Mesendoderm (in vitro differentiated cells): ENCODE data around the gene PTGFRN.

Source experiments
- DNase-seq: peaks from one replicate; pipeline ENCODE4 v3.0.0; 2013
- H2AK5ac ChIP-seq: 2 replicates; pipeline ENCODE4 v1.6.1; 2013; ENCODE audit warnings: low read length, inconsistent platforms
- H2BK120ac ChIP-seq: 2 replicates; pipeline ENCODE4 v1.6.1; 2013; ENCODE audit warnings: low read depth, mild to moderate bottlenecking, low read length, moderate library complexity, mixed read lengths
- H2BK15ac ChIP-seq: replicated peaks from 2 replicates; pipeline ENCODE4 v1.6.1; 2013; ENCODE audit warnings: low read depth, mild to moderate bottlenecking, moderate library complexity
- H2BK5ac ChIP-seq: 2 replicates; pipeline ENCODE4 v1.6.1; 2013; ENCODE audit warnings: low read length, inconsistent platforms
- H3K18ac ChIP-seq: 2 replicates; pipeline ENCODE4 v1.6.1; 2013; ENCODE audit warnings: mild to moderate bottlenecking, low read length, mixed read lengths
- H3K23ac ChIP-seq: one replicate; pipeline ENCODE4 v1.6.1; 2013; ENCODE audit warnings: low read length
- H3K27ac ChIP-seq: 2 replicates; pipeline ENCODE4 v1.5.1; 2013; ENCODE audit warnings: low read depth, mild to moderate bottlenecking, inconsistent platforms, low read length, moderate library complexity
- H3K27me3 ChIP-seq: 2 replicates; pipeline ENCODE4 v1.6.1; 2013; ENCODE audit warnings: low read length, control low read depth, mild to moderate bottlenecking, inconsistent platforms; ENCODE audit not compliant: insufficient read depth, poor library complexity
- H3K36me3 ChIP-seq: 2 replicates; pipeline ENCODE4 v1.6.1; 2013; ENCODE audit warnings: low read length, inconsistent platforms; ENCODE audit not compliant: control insufficient read depth, insufficient read depth
- H3K4ac ChIP-seq: one replicate; pipeline ENCODE4 v1.6.1; 2013; ENCODE audit warnings: low read depth, mild to moderate bottlenecking, low read length, moderate library complexity
- H3K4me1 ChIP-seq: 2 replicates; pipeline ENCODE4 v1.6.1; 2013; ENCODE audit warnings: low read depth, low read length, inconsistent platforms; ENCODE audit not compliant: control insufficient read depth
- H3K4me2 ChIP-seq: 2 replicates; pipeline ENCODE4 v1.6.1; 2013; ENCODE audit warnings: low read length
- H3K4me3 ChIP-seq: 2 replicates; pipeline ENCODE4 v1.5.1; 2013; ENCODE audit warnings: mild to moderate bottlenecking, low read length
- H3K56ac ChIP-seq: one replicate; pipeline ENCODE4 v1.6.1; 2013; ENCODE audit warnings: low read length
- H3K79me1 ChIP-seq: 2 replicates; pipeline ENCODE4 v1.6.1; 2013; ENCODE audit warnings: low read length, inconsistent platforms
- H3K79me2 ChIP-seq: 2 replicates; pipeline ENCODE4 v1.6.1; 2013; ENCODE audit warnings: mild to moderate bottlenecking, low read length; ENCODE audit not compliant: control insufficient read depth, insufficient read depth
- H3K9ac ChIP-seq: 2 replicates; pipeline ENCODE4 v1.6.1; 2013; ENCODE audit warnings: low read length, inconsistent platforms
- H4K5ac ChIP-seq: one replicate; pipeline ENCODE4 v1.6.1; 2013; ENCODE audit warnings: low read length
- H4K8ac ChIP-seq: one replicate; pipeline ENCODE4 v1.6.1; 2013; ENCODE audit warnings: low read depth, mild to moderate bottlenecking, control low read depth, low read length, moderate library complexity
- WGBS: extraction: QIAGEN DNeasy Blood & Tissue Kit; methylation state at CpG from one replicate; pipeline ENCODE4 v1.1.7; 2013; ENCODE audit warnings: low lambda C conversion rate, missing lambda C conversion rate; ENCODE audit not compliant: insufficient coverage; ENCODE audit errors: extremely low coverage; 5-methylcytosine and 5-hydroxymethylcytosine counted together

Gene PTGFRN

DNA sequence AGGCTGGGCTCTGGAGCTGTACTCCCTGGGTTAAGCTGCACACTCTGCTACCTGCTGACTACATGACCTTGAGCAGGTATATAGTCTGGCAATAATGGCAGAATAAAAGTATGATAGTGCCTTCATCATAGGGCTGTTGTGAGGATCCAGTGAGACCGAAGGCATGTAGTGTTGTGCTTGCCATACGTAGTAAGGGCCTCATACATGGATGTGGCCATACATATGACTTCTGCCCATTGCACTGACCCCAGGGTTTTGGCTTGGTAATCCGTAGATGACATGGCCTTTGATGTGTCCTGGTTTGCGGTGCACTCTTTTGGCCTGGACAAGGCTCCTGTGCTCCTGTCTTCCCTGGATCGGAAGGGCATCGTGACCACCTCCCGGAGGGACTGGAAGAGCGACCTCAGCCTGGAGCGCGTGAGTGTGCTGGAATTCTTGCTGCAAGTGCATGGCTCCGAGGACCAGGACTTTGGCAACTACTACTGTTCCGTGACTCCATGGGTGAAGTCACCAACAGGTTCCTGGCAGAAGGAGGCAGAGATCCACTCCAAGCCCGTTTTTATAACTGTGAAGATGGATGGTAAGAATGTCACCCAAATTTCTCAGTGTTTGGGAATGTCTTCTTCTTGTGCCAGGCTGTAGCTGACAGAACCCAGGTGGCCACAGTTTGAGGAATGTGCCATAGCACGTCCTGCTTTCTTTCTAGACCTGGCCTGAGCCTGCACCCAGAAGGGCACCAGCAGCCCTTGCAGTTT lies 74.9 kb downstream of the PTGFRN start:
- no peak overlapping the region for H2BK5ac ChIP-seq
- H2AK5ac ChIP-seq: no peak overlapping the region
- H4K5ac ChIP-seq: no peak overlapping the region
- no peak overlapping the region for H4K8ac ChIP-seq
- DNase-seq: no peak
- no peaks in the 10 kb centered on the region for H3K27me3 ChIP-seq
- no peaks in the 10 kb centered on the region for H3K79me1 ChIP-seq
- H3K79me2 ChIP-seq: no peaks in the 10 kb centered on the region
- no peak overlapping the region for H3K56ac ChIP-seq
- H3K9ac ChIP-seq: no peak overlapping the region
- H3K36me3 ChIP-seq: no peaks in the 10 kb centered on the region
- no peak overlapping the region for H2BK120ac ChIP-seq
- no peak overlapping the region for H3K4me3 ChIP-seq
- H3K27ac ChIP-seq: no peak overlapping the region
- H3K4me2 ChIP-seq: no peak overlapping the region
- H3K23ac ChIP-seq: no peak overlapping the region
- H3K18ac ChIP-seq: no peak overlapping the region
- H3K4ac ChIP-seq: no peak overlapping the region
- no peaks in the 10 kb centered on the region for H3K4me1 ChIP-seq
- H2BK15ac ChIP-seq: no peak overlapping the region
- no CpG with 5 or more reads among the region's 14 CpGs for WGBS

DNA sequence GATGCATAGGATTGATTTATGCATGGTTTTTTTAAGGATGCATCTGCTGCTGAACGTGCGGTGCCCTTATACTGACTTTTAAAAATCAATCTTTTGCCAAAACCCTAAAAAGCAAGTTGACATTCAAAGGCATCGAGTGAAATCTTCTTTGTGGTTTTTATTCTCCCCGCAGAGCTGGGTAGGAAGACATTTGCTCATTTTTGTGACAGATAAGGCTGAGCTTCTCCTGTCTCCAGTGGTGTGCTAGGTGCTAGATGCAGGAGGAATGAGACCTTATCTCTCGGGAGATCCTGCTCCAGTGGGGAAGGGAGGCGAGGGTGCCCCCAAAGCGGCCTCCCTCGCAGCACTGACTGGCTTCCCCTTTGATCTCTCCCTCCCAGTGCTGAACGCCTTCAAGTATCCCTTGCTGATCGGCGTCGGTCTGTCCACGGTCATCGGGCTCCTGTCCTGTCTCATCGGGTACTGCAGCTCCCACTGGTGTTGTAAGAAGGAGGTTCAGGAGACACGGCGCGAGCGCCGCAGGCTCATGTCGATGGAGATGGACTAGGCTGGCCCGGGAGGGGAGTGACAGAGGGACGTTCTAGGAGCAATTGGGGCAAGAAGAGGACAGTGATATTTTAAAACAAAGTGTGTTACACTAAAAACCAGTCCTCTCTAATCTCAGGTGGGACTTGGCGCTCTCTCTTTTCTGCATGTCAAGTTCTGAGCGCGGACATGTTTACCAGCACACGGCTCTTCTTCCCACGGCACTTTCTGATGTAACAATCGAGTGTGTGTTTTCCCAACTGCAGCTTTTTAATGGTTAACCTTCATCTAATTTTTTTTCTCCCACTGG lies 76.9 kb downstream of the PTGFRN start:
- no peak overlapping the region for H3K9ac ChIP-seq
- no peak overlapping the region for H4K8ac ChIP-seq
- H4K5ac ChIP-seq: no peak overlapping the region
- no peaks in the 10 kb centered on the region for H3K79me1 ChIP-seq
- no peak overlapping the region for H3K18ac ChIP-seq
- H3K4me1 ChIP-seq: peaks cover 2% of the 10 kb centered on the region
- H3K4ac ChIP-seq: no peak overlapping the region
- no peak for DNase-seq
- H3K27me3 ChIP-seq: no peaks in the 10 kb centered on the region
- H2AK5ac ChIP-seq: no peak overlapping the region
- no peak overlapping the region for H2BK15ac ChIP-seq
- H3K4me3 ChIP-seq: no peak overlapping the region
- no CpG with 5 or more reads among the region's 29 CpGs for WGBS
- no peak overlapping the region for H2BK5ac ChIP-seq
- H2BK120ac ChIP-seq: no peak overlapping the region
- H3K27ac ChIP-seq: no peak overlapping the region
- no peaks in the 10 kb centered on the region for H3K36me3 ChIP-seq
- no peak overlapping the region for H3K23ac ChIP-seq
- H3K56ac ChIP-seq: no peak overlapping the region
- H3K4me2 ChIP-seq: no peak overlapping the region
- H3K79me2 ChIP-seq: no peaks in the 10 kb centered on the region

DNA sequence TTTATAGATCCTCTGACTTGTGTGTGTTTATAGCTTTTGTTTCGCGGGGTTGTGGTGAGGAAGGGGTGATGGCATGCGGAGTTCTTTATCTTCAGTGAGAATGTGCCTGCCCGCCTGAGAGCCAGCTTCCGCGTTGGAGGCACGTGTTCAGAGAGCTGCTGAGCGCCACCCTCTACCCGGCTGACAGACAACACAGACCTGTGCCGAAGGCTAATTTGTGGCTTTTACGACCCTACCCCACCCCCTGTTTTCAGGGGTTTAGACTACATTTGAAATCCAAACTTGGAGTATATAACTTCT lies 77.5 kb downstream of the PTGFRN start:
- Histone ChIP-seq H4K8ac (no peak overlapping the region), H2BK15ac (no peak overlapping the region), H3K36me3 (no peaks in the 10 kb centered on the region), H3K4ac (no peak overlapping the region), H3K4me3 (no peak overlapping the region), H3K56ac (no peak overlapping the region), H3K4me2 (no peak overlapping the region), H3K23ac (no peak overlapping the region), H2AK5ac (no peak overlapping the region), H3K4me1 (peaks cover 2% of the 10 kb centered on the region), H2BK5ac (no peak overlapping the region), H3K18ac (no peak overlapping the region), H3K79me1 (no peaks in the 10 kb centered on the region), H3K79me2 (no peaks in the 10 kb centered on the region), H3K27ac (no peak overlapping the region), H3K9ac (no peak overlapping the region), H2BK120ac (no peak overlapping the region), H3K27me3 (no peaks in the 10 kb centered on the region), H4K5ac (no peak overlapping the region)
- WGBS: no CpG with 5 or more reads among the region's 11 CpGs
- DNase-seq: no peak

DNA sequence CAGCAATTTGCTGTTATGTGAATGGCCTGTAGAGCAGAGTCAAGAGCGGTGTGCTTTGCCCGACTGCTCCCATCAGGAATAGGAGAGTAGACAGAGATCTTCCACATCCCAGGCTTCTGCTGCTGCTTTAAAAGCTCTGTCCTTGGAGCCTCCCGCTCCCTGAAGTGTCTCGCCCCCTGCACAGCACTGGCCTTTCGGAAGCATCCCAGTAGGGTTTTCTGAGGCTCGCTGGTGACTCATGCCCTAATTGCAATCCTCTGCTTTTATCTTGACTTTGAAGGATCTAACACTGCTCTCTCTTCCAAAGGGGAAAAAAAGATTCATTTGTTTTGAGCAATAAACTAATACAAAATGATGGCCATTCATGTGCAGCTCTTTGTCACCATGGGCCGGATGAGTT lies 78.5 kb downstream of the PTGFRN start:
- Histone ChIP-seq H4K8ac (no peak overlapping the region), H3K4me3 (no peak overlapping the region), H3K27me3 (no peaks in the 10 kb centered on the region), H3K36me3 (no peaks in the 10 kb centered on the region), H2BK15ac (no peak overlapping the region), H3K4me2 (no peak overlapping the region), H2BK120ac (no peak overlapping the region), H3K4ac (no peak overlapping the region), H3K4me1 (peaks cover 2% of the 10 kb centered on the region), H4K5ac (no peak overlapping the region), H3K9ac (no peak overlapping the region), H2BK5ac (no peak overlapping the region), H3K18ac (no peak overlapping the region), H3K23ac (no peak overlapping the region), H2AK5ac (no peak overlapping the region), H3K56ac (no peak overlapping the region), H3K79me2 (no peaks in the 10 kb centered on the region), H3K27ac (no peak overlapping the region), H3K79me1 (no peaks in the 10 kb centered on the region)
- no CpG with 5 or more reads among the region's 7 CpGs for WGBS
- no peak for DNase-seq

DNA sequence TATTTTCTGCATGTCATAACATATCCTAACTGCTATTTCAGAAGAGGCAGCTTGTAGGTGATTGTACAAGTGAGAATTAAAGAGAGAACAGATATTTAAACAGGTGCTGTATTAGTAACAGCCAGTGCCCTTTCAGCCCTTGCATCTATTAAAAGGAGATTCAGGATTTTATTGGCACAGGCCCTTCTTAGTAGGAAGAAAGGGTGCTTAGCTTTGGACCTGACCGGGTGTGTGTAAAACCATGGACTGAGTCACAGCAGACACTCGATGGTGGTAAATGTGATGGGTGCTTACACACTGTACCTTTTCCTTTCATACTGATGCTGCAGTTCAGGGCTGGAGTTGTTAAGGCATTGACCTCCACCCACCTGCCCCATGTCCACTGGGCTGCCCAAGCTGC lies 79.2 kb downstream of the PTGFRN start:
- no peaks in the 10 kb centered on the region for H3K79me1 ChIP-seq
- H3K4me2 ChIP-seq: no peak overlapping the region
- WGBS: no CpG with 5 or more reads among the region's 2 CpGs
- H3K79me2 ChIP-seq: no peaks in the 10 kb centered on the region
- peaks cover 2% of the 10 kb centered on the region for H3K4me1 ChIP-seq
- no peak overlapping the region for H3K56ac ChIP-seq
- H3K4ac ChIP-seq: no peak overlapping the region
- H3K4me3 ChIP-seq: no peak overlapping the region
- H3K27ac ChIP-seq: no peak overlapping the region
- H2BK15ac ChIP-seq: no peak overlapping the region
- H3K9ac ChIP-seq: no peak overlapping the region
- no peak overlapping the region for H4K8ac ChIP-seq
- no peak overlapping the region for H3K18ac ChIP-seq
- DNase-seq: no peak
- H2AK5ac ChIP-seq: no peak overlapping the region
- no peak overlapping the region for H2BK5ac ChIP-seq
- no peak overlapping the region for H2BK120ac ChIP-seq
- H3K36me3 ChIP-seq: no peaks in the 10 kb centered on the region
- no peaks in the 10 kb centered on the region for H3K27me3 ChIP-seq
- no peak overlapping the region for H4K5ac ChIP-seq
- H3K23ac ChIP-seq: no peak overlapping the region
